HG03066 (cell line): ENCODE results near the gene STX18.

Experiments
- ATAC-seq: cut with Tn5 transposase; IDR thresholded peaks from one replicate; pipeline ENCODE4 v1.9.1; 2021; ENCODE audit warnings: low read depth; ENCODE audit not compliant: unreplicated experiment

STX18 gene

DNA sequence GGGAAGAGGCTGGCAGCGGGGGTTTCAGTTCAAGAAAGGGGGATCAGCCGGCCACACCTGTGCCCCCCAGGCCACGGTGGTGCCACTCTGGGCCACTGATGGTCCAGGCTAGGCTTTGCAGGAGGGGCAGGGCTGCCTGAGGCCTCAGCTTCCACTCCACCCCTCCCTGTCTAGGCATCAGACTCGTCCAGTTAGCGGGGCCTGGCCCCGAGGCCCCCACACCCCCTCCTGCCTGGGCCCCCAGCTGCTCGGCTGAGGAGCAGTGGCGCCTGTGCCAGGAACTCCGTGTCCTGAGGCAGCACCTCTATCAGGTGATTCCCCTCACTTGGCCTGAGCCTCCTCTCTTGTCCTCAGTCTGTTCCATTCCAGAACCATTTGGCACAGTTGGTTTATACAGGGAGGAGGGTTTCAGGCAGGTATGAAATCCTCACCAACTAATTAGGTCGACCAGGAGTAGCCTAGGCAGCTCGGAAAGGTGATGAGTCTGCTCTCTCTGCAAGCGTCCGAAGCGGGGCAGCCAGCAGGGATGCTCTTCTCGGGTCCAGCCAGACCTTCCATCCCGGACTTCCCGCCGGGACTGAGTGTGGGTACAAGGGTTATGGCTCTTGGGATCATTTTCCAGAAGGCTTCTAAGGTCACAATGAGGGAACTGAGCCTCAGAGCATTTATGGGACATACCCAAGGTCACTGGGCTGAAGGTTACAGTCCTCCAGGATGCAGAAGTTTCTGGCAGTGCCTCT lies 152.8 kb downstream of the STX18 start:
- no peak for ATAC-seq

- no peak for ATAC-seq
These were observed 153.5 kb downstream of the STX18 start for GRCh38 chr4:4388311-4388790.

DNA sequence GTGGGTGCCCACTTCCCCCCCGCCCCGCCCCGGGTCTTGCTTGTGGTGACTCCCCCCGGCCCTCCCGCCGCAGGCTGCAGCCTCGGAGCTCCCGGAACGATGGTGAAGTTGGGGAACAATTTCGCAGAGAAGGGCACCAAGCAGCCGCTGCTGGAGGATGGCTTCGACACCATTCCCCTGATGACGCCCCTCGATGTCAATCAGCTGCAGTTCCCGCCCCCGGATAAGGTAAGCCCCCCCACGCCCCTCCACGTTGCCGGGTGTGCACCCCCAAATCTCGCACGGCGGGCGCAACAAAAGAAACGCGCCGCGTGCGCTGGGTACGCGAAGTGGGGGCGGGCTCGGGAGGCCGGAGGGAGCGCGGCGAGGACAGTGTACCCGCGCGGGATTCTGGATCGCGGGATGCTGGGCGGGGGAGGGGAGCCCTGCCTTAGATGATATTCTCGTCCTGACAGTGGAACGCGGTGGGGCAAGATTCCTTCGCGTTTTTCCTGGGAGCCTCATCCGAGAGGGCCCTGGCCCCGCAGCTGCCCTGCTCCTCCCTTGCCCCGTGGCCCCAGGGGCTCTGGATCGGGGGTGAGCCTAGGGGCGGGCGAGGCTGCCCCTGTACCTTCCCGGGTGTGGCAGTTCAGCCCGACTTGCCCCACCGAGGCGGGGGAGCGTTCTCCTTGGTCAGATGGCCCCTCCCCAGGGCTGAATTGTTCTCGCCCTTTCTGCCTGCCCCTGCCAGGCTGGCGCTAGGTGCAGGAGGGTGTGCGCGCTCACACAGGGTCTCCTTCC lies 154.1 kb downstream of the STX18 start:
- no peak for ATAC-seq

DNA sequence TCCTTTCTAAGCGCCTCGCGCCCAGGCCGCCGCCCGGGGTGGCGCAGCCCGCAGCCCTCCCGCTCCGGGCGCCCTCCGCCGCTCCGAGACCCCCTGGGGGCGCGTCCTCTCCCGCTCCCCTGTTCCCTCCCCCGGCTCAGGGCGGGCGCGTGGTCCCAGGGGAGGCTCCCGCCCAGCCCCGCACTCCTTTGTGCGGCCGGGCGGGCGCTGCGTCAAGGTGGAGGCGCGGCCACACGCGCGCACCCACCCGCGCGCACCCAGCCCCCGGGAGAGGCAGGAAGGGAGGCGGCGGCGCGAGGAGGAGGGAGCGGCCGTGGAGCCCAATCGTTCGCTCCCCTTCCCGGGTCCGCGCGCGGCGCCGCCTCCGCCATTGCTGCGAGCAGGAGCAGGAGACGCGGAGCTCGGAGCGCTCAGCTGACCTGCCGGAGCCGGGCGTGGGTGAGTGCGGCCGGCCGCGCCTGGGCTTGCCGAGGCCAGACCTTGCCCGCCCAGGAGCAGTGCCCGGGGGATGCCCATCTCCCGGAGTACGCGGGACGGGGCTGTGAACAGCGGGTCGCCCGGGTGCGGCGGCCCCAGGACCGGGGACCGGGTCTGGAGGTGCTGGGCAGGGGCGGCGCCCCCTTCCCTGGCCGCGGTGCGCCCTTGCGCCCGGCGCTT lies 155.0 kb downstream of the STX18 start, which contains the start of gene NSG1:
Gene NSG1, plus strand, starts transcription at position 367 of the 657 bp plus-strand sequence. CDS start 528 bp downstream, outside the sequence.
- no peak for ATAC-seq

DNA sequence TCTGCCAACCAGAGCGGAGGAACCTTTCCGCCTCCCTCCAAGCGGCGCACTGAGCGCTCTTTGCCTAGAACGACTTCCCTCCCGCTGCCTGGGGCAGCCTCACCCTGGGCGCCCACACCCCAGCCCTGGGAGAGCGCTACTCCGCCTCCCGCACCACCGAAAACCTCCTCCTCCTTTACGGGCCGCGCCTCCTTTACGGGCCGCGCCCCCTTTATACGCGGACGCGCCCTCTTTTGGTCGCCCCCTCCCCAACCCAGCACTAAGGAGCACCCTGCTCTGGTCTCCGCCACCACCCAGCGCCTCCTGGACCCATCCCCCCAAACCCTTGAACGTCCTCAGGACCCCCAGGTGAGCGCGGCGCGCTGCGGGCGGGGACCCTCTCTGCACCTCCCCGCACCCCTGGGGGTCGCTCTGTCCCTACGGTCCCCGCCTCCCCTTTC lies 155.5 kb downstream of the STX18 start:
- ATAC-seq = no peak

DNA sequence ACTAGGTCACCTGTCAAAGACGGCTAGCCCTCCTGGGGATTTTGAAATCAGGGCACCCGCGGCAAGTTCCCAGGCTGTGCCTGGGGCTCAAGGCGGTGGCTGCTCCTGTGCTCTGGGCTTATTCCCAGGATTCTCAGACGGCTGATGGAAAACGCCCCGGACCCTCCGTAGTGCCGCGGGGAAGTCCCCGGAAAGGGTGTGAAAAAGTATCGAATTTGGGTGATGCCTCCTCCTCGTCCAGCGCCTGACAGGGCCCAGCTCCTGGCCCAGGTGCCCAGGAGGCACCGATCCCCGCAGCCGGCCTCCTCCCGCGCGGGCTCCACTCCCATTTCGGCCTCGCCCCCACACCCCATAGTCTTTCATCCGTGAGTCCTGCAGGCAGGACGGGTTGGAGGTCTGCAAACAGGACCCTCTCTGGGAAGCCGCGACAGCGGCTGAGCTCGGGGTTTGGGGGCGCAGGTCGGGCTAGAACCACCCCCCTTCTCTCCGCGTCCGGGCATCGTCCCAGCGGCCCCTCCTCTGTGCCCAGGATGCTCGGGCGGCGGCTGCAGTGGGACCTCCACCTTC lies 156.0 kb downstream of the STX18 start:
- no peak for ATAC-seq

- ATAC-seq = no peak
These were observed 157.0 kb downstream of the STX18 start for GRCh38 chr4:4384837-4385236.

DNA sequence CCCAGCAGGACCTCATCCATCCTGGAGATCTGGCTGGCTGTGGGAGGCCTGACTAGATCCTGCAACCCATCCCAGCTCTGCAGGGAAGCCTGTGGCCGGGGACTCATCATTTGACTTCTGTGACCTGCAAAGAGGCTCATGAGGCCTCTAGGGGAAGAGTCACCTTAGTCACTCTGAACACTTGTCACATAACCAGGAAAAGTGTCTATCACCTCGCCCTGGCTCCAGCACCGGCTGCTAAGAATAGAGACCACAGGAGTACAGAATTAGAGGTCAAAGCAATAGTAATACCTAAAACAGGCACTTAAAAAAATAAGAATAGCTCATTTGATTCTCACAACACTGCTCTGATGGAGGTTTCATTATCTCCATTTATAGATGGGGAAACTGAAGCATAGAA lies 158.8 kb downstream of the STX18 start:
- no peak for ATAC-seq

DNA sequence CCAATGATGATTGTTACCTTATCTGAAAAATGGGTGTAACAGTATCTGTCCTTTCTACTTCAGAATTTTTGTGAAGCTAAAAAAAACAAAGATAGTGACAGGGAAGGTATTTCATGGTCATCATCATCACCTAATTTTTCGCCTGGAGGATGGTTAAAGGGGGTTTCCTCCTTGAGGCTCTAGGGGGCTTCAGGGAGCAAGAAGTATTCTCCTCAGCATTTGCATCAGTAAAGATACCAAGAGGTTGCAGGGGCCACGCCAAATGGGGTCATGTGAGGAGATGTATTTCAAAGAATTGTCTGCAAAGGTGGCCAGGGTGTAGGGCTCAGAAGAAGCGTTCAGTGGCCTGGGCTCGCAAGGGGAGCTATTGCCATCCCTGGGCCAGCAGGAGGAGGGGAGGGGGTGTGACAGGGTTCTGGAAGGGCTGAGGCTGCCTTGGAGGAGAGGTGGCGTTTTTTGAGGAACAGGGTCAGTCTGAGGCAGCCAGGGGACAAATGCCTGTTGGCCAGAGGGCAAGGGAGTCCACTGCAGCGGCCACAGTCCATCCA lies 162.2 kb downstream of the STX18 start:
- no peak for ATAC-seq

DNA sequence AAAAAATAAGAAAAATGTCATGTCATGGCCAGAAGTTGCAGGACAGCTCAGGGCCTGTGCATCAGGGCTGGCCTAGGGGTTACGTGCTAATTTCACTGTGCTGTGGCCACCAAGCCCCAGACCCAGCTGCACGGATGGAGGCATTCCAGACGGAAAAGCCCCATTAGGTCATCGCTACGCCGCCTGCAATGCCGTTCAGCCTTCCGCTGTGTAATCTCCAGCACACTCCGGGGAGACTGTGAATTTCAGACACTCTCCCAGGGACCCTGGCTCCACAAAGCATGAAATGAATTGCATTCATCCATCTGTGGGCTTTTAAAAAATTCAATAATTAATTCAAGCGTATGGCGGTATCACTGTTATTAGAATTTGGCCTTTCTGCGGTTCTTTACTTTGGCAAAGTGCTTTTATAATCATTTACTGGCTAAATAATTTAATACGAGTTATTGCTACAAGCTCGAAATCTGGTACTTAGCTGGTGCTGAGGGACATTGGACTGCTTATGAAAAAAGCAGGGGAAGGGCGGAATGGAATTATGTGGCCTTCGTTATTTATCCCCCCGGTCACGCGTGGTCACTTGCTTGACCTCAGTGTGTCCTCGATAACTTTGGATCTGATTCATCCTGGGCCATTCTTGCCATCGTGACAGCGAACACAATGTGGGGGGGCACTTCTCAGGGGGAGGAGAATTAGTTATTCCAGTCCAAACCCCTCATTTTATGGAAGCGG lies 164.0 kb downstream of the STX18 start:
- ATAC-seq = no peak

GRCh38 chr4:4377191-4377590 lies 164.7 kb downstream of the STX18 start:
- ATAC-seq = no peak

DNA sequence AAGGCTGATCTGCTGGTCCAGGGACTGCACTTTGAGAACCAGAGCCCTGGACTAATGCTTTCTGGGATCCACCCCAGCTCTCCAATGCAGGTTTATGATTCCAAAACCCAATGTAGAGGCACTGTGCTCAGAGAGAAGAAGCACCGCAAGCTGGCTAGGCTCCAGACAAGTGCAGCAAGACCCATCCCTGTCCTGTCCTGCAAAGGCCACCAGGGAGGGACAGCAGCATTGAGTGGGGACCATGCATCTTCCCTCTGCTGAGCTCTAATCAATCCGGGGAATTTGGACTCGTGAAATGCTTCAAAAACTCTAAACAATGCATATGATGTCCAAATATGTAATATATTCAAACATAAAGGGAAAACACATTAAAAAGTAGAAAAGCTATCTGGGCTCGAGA lies 165.8 kb downstream of the STX18 start:
- no peak for ATAC-seq

- no peak for ATAC-seq
These were observed 167.3 kb downstream of the STX18 start for GRCh38 chr4:4374388-4375098.
